ENCODE data around the gene TLCD1.

The TLCD1 gene, protein sequence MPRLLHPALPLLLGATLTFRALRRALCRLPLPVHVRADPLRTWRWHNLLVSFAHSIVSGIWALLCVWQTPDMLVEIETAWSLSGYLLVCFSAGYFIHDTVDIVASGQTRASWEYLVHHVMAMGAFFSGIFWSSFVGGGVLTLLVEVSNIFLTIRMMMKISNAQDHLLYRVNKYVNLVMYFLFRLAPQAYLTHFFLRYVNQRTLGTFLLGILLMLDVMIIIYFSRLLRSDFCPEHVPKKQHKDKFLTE

GRCh38 chr17:28726226-28726626 lies at the start of gene TLCD1:
Gene TLCD1 (minus strand): TSS chr17:28726233. CDS start chr17:28726097, 136 bp downstream.
- no peak for DNase-seq (ENCODE audit: low read depth)

- no peak for DNase-seq (ENCODE audit: low read depth)
Observed at GRCh38 chr17:28774206-28774605, 48.2 kb upstream of the TLCD1 start.

- DNase-seq (ENCODE audit: low read depth) = no peak
Observed at GRCh38 chr17:28773736-28774135, 47.7 kb upstream of the TLCD1 start.

DNA sequence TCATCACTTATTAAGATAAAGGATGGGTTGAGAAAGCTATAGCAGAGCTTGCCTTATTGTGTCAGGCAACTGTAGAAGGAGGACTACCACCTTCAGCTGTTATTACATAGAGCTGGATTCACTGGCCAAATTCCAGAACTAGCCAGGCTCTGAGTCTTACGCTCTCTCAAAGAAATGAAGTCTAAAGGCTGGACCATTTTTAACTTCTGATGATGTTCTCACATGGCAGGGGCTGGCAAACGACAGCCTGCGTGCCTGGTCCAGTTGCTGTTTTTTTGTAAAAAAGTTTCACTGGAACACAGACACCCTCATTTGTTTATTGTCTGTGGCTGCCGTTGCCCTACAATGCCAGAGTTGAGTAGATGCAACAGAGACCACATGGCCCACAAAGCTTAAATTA lies 39.0 kb upstream of the TLCD1 start:
- DNase-seq (ENCODE audit: low read depth) = no peak

GRCh38 chr17:28763804-28764266 lies 37.8 kb upstream of the TLCD1 start:
- DNase-seq (ENCODE audit: low read depth) = no peak

DNA sequence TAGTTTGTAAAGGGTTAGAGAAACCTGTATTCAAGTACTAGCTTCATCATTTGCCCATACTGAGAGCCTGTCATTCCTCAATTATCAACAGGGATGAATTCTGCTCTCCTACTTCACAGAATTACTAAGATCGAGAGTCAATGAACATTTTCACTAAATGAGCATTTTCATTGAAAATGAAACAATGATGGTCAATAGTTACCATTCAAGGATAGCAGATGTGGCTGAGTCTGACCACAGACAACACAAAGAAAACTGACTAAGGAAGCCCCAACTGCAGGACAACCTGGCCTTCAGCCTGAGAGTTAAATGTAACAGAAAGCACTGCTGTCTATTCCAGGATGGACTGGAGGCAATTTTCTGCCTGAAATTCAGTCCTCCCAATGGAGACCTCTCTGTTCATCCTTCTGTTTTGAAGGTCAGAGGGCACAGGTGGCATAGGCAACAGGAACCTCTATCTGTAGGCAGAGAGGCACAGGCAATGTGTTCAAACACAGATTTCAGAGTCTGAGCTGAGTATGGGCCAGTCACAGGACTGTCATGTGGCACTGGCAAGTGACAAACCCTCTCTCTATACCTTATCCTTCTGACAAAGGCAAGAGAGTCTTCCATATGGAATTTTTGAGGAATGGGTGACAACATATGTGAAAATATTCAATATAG lies 37.2 kb upstream of the TLCD1 start:
- DNase-seq (ENCODE audit: low read depth) = no peak

- DNase-seq (ENCODE audit: low read depth) = no peak
Observed at GRCh38 chr17:28760601-28761562, 34.8 kb upstream of the TLCD1 start.

DNA sequence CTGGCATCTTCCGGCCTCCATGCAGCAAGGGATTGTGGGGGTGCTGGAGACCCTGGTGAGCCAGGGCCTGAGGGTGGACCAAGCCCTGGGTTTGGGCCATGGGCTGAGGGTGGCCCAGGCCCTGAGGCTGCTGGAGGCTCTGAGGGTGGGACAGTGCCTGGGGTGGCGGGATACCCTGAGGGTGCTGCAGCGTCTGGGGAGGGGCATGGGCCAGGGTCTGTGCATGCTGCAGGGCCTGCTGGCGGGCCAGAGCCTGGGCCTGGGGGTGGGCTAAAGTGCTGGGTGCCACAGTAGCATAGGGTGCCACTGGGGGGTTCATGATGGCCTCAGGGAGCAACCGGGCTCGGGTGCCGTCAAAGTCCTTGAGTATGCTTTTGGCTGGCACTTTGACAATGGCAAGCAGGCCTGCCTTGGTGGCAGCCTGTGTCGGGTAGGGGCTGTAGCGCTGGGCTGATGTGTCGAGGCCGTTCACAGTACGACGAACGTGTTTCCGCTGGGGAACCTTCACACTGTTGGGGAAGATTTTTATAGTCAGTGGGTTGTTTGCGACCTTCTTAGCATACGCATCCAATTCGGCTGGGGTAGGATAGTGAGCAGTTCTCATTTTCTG lies 33.3 kb upstream of the TLCD1 start:
- DNase-seq (ENCODE audit: low read depth) = no peak

DNA sequence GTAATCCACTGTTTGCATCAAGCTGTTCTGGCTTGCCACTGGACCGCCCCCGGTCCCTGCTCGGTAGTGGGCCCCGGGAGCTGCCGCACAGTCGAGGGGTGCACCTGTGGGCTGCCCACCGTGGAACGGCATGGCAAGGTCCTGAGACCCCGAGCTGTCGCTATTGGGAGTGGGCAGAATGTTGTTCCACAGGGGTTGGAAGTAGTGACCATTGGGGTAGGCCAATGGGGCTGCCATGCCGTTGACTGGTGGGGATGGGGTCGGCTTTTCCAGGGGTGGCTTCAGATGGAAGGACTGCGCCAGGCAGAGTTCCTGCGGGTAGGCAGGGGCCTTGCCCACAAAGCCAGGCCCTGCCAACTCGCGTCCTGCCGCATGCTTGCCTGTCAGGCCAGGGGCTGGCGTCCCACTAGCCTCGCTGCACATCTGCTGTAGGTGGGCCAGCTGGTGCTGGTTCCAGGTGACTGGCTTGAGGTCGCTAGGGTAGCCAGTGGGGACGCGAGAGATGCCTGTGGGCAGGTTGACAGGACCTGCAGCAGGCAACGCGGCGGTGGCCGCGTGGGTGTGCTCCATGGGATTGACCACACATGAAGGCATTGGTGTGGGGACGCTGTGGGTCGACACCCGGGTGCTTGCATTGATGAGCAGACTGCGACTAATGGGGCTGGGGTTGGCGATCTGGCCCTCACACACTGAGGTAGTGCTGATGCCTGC lies 32.5 kb upstream of the TLCD1 start:
- no peak for DNase-seq (ENCODE audit: low read depth)

- no peak for DNase-seq (ENCODE audit: low read depth)
Observed at GRCh38 chr17:28756049-28756804, 30.2 kb upstream of the TLCD1 start.

DNA sequence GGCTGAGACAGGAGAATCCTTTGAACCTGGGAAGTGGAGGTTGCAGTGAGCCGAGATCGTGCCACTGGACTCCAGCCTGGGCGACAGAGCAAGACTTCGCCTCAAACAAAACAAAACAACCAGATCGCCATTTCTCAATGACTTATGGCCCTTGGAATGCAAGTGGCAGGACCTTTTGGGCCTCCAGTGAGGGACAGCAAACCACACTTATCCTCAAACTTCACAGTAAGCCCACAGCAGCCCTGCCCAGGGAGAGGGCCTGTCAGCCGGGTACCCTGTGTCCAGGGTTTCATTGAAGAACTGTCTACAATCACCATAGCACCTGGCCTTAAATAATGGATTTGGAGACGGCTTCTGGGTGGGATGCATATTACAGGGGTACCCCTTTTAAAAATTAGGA lies 29.5 kb upstream of the TLCD1 start:
- DNase-seq (ENCODE audit: low read depth) = no peak

- no peak for DNase-seq (ENCODE audit: low read depth)
Observed at GRCh38 chr17:28751600-28752366, 25.8 kb upstream of the TLCD1 start.

DNA sequence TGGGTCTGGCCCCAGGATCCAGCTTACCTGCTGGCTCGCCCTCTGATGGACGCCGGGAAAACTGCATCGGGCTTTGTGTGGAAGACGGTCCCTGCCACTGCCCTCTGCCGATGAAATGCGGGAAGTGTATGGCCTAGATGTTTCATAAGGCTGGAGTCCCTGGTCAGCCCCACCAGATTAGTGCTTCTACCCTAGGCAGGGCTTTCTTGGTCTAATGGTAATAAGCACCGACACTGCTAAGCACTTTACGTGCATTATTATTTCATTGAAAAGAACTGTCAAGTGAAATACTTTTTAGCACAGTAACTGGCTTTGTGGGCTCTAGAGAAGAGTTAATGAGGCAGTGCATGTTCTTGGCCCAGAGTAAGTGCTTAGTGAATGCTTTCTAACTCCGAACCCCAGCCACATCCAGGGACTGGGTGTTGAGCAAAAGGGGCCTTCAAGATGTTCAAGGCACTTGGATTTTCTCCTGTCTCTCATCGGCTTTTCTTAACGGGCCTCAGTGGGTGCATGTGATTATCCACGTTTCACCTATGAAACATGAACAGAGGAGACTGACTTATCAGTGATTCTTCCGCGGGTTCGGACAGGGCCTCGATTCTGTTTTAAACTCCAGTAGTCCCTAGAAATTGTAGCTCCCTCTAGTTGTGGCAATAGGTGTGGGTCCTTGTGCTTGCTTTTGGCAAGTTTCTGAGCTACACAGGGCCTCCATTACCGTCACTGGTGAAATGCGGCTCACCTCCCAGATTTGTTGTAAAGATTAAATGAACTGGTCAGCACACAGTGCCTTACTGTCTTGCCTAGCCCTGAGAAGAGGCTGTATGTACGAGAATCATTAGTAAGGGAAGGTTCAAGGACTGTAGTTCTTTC lies 24.4 kb upstream of the TLCD1 start:
- DNase-seq (ENCODE audit: low read depth) = no peak

GRCh38 chr17:28749516-28750177 lies 23.6 kb upstream of the TLCD1 start:
- no peak for DNase-seq (ENCODE audit: low read depth)

DNA sequence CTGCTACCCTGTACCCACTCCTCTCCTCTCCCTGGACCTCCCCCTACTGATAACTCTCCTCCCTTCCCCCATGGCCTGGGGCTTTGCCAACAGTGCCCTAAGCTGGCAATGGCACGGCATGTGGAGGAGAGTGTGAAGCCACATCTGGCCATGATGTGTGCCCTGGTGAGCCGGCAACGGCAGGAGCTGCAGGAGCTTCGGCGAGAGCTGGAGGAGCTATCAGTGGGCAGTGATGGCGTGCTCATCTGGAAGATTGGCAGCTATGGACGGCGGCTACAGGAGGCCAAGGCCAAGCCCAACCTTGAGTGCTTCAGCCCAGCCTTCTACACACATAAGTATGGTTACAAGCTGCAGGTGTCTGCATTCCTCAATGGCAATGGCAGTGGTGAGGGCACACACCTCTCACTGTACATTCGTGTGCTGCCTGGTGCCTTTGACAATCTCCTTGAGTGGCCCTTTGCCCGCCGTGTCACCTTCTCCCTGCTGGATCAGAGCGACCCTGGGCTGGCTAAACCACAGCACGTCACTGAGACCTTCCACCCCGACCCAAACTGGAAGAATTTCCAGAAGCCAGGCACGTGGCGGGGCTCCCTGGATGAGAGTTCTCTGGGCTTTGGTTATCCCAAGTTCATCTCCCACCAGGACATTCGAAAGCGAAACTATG lies 23.0 kb upstream of the TLCD1 start:
- DNase-seq (ENCODE audit: low read depth) = no peak

DNA sequence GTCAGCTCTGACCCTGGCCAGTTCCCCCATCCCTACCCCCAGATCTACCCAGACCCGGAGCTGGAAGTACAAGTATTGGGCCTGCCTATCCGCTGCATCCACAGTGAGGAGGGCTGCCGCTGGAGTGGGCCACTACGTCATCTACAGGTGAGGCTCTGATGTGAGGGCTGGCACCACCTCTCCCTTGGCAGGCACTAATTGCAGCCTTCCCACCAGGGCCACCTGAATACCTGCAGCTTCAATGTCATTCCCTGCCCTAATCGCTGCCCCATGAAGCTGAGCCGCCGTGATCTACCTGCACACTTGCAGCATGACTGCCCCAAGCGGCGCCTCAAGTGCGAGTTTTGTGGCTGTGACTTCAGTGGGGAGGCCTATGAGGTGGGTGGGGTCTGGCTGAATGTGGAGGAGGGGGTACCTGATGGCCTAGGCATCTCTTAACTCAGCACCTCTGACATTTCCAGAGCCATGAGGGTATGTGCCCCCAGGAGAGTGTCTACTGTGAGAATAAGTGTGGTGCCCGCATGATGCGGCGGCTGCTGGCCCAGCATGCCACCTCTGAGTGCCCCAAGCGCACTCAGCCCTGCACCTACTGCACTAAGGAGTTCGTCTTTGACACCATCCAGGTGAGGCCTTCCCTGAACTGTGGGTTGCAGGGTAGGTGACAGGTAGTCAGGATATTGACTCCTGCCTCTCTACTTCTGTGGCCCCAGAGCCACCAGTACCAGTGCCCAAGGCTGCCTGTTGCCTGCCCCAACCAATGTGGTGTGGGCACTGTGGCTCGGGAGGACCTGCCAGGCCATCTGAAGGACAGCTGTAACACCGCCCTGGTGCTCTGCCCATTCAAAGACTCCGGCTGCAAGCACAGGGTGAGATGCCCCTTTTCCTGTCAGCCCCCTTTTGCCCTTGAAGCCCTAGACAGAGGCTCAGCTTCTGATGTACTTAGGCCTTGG lies 22.0 kb upstream of the TLCD1 start:
- DNase-seq (ENCODE audit: low read depth) = no peak

Data from HS-27A (cell line).